ENCODE data around the gene THAP12. TPM values are rescaled to one million over a fixed set of nuclear protein-coding genes. Genes with fewer than 3 reads are reported as not detected.

Gene THAP12
- total and polyA plus RNA-seq, 2 donors from 2014 or later, result 19.5 to 39.3 TPM

GRCh38 chr11:76322942-76323341 lies 58.0 kb downstream of the THAP12 start:
- H3K4me3 ChIP-seq (ENCODE audit: low read length in 3 of 3), result no peak overlapping the region
- H3K27me3 ChIP-seq (ENCODE audit: control insufficient read depth, insufficient read depth, low read length), result peaks cover 6% of the 10 kb centered on the region
- no peak for DNase-seq
- H3K9ac ChIP-seq (ENCODE audit: low read length in 3 of 3), result no peak overlapping the region
- TF ChIP-seq CTCF (IDR thresholded peaks at IDR 0.05; ENCODE audit: borderline replicate concordance, extremely low read depth, insufficient read depth), result no peak
- H3K9me3 ChIP-seq (ENCODE audit: control insufficient read depth in 2 of 3, insufficient read depth in 1 of 3, low read length in 3 of 3), result peaks cover 0 to 2% (median 0%) of the 10 kb centered on the region in 3 donors
- no peak overlapping the region for H3K27ac ChIP-seq (ENCODE audit: low read depth in 2 of 2, low read length in 2 of 2)
- FAIRE-seq, result no peak
- H3K36me3 ChIP-seq (ENCODE audit: control insufficient read depth in 2 of 3, insufficient read depth in 3 of 3, low read length in 3 of 3), result no peaks in the 10 kb centered on the region
- H3K4me1 ChIP-seq (ENCODE audit: control insufficient read depth in 2 of 3, insufficient read depth in 2 of 3, low read depth in 1 of 3, low read length in 3 of 3), result no peaks in the 10 kb centered on the region
- intact Hi-C loops (cut with DNase I), result loop anchor here (10.0 kb wide), 1 partner anchor 428 kb away; no protein-coding TSS in a partner anchor

GRCh38 chr11:76322540-76322939 lies 58.4 kb downstream of the THAP12 start:
- Histone ChIP-seq H3K4me3 (ENCODE audit: low read length in 3 of 3) (no peak overlapping the region), H3K27me3 (ENCODE audit: control insufficient read depth, insufficient read depth, low read length) (peaks cover 6% of the 10 kb centered on the region), H3K36me3 (ENCODE audit: control insufficient read depth in 2 of 3, insufficient read depth in 3 of 3, low read length in 3 of 3) (no peaks in the 10 kb centered on the region), H3K4me1 (ENCODE audit: control insufficient read depth in 2 of 3, insufficient read depth in 2 of 3, low read depth in 1 of 3, low read length in 3 of 3) (no peaks in the 10 kb centered on the region), H3K9ac (ENCODE audit: low read length in 3 of 3) (no peak overlapping the region), H3K9me3 (ENCODE audit: control insufficient read depth in 2 of 3, insufficient read depth in 1 of 3, low read length in 3 of 3) (peaks cover 0 to 2% (median 0%) of the 10 kb centered on the region in 3 donors), H3K27ac (ENCODE audit: low read depth in 2 of 2, low read length in 2 of 2) (no peak overlapping the region)
- DNase-seq, result peak in 1 of 5 donors; percentile 13
- intact Hi-C loops (cut with DNase I), result loop anchor here (10.0 kb wide), 1 partner anchor 428 kb away; no protein-coding TSS in a partner anchor
- no peak for TF ChIP-seq CTCF (IDR thresholded peaks at IDR 0.05; ENCODE audit: borderline replicate concordance, extremely low read depth, insufficient read depth)
- no peak for FAIRE-seq

- TF ChIP-seq CTCF (IDR thresholded peaks at IDR 0.05; ENCODE audit: borderline replicate concordance, extremely low read depth, insufficient read depth), result no peak
- no peak overlapping the region for H3K27ac ChIP-seq (ENCODE audit: low read depth in 2 of 2, low read length in 2 of 2)
- H3K27me3 ChIP-seq (ENCODE audit: control insufficient read depth, insufficient read depth, low read length), result peaks cover 6% of the 10 kb centered on the region
- peaks cover 0 to 2% (median 0%) of the 10 kb centered on the region in 3 donors for H3K9me3 ChIP-seq (ENCODE audit: control insufficient read depth in 2 of 3, insufficient read depth in 1 of 3, low read length in 3 of 3)
- no peak overlapping the region for H3K4me3 ChIP-seq (ENCODE audit: low read length in 3 of 3)
- H3K36me3 ChIP-seq (ENCODE audit: control insufficient read depth in 2 of 3, insufficient read depth in 3 of 3, low read length in 3 of 3), result no peaks in the 10 kb centered on the region
- DNase-seq (peak in 1 of 5 donors; percentile 66), FAIRE-seq (no peak)
- intact Hi-C loops (cut with DNase I), result loop anchor here (10.0 kb wide), 1 partner anchor 427 kb away; no protein-coding TSS in a partner anchor
- no peak overlapping the region for H3K9ac ChIP-seq (ENCODE audit: low read length in 3 of 3)
- no peaks in the 10 kb centered on the region for H3K4me1 ChIP-seq (ENCODE audit: control insufficient read depth in 2 of 3, insufficient read depth in 2 of 3, low read depth in 1 of 3, low read length in 3 of 3)
These were observed 59.0 kb downstream of the THAP12 start for GRCh38 chr11:76321820-76322524.

Data from kidney (tissue), 14 donors.